Stimulated activated CD8-positive, alpha-beta memory T cell treated with anti-CD3 and anti-CD28 coated beads, Interleukin-12 subunit alpha, Interleukin-12 subunit beta, amount 100 ng/mL, for 1 hour (primary cell): ENCODE data around the gene PALD1.
"Not testable (repeated sequence)": the region's sequence is repeated elsewhere in the genome, so short reads cannot be mapped to it uniquely, and the experiment has no call there.

Experiments
- DNase-seq: peaks from one replicate; pipeline ENCODE4 v3.0.0-alpha.2; 2020; ENCODE audit warnings: low read depth

The PALD1 gene

GRCh38 chr10:70481831-70482530 lies 3.4 kb downstream of the PALD1 start:
- no peak for DNase-seq

GRCh38 chr10:70482982-70483760 lies 4.6 kb downstream of the PALD1 start:
- no peak for DNase-seq

- not testable (repeated sequence) for DNase-seq
Measured at GRCh38 chr10:70483872-70484271, 5.3 kb downstream of the PALD1 start.

DNA sequence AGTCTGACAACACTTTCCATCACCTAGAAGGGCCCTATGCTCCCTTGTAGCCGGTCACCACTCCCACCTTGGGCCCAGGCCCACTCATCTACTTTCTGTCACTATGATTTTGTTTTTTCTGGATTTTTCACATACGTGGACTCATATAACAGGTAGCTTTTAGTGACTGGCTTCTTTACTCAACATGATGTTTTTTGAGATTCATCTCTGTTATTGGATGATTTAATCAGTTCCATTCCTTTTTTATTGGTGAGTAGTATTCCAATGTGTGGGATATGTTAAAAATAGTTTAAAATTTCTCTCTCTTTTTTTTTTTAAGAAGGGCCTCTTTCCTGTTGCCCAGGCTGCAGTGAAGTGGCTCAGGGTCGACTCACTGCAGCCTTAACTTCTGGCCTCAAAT lies 9.3 kb downstream of the PALD1 start:
- no peak for DNase-seq

GRCh38 chr10:70490142-70490541 lies 11.6 kb downstream of the PALD1 start:
- no peak for DNase-seq

- no peak for DNase-seq
Measured at GRCh38 chr10:70491614-70492013, 13.0 kb downstream of the PALD1 start.

DNA sequence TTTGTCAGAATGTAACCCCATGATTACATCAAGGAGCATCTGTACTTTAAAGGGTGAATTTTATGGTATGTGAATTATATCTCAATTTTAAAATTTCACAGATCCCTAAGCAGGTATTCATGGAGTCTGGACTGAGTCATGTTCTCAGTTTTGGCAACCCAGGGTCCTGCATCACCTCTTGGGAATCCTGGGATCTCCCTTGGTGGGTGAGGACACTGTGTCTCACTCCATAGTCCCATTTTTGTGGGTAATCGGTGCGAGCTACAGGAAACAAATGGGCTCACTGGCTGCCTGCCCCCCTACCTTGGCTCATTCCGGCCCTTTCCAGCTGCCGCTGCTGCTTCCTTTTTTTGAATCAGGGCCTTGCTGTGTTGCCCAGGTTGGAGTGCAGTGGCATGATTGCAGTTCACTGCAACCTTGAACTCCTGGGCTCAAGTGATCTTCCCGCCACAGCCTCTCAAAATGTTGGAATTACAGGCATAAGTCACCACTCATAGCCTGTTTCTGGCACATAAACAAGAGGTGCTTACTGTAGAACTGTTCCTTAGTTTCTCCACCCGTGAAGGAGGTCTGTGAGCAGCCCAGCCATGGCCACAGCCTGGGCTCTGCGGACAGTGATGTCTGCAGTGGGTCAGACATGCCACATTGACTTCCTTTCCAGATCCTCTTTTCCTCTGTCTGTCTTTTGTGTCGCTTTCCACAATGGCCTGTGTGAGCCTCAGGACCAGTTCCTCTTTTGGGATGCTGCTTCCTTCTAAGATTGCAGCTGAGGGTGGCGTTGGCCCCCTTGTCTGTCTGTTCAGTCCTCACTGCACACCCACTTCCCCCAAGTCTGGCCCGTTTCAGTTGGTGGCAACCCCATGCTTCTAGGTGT lies 14.5 kb downstream of the PALD1 start:
- no peak for DNase-seq

- DNase-seq: no peak
Measured at GRCh38 chr10:70493660-70494234, 15.2 kb downstream of the PALD1 start.

- DNase-seq: no peak
Measured at GRCh38 chr10:70494536-70494935, 16.0 kb downstream of the PALD1 start.

- no peak for DNase-seq
Measured at GRCh38 chr10:70494966-70495365, 16.4 kb downstream of the PALD1 start.

DNA sequence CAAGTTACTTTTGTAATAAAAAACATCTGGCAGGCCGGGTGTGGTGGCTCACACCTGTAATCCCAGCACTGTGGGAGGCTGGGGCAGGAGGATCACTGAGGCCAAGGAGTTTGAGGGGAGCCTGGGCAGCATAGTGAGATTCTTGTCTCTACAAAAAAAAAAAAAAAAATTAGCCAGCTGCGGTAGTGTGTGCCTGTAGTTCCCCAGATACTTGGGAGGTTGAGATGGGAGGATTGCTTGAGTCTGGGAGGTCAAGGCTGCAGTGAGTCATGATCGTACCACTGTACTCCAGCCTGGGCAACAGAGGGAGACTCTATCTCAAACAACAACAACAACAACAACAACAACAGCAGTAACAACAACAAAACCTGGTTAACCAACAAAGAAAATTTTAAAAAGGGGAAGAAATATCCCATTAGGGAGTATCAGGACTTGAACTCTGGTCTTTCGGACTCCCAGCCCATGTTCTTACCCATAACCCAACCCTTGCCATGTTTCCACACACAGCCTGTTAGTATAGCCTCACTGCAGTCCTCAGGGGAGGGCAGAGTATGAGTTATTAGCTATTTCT lies 17.2 kb downstream of the PALD1 start:
- DNase-seq: no peak

DNA sequence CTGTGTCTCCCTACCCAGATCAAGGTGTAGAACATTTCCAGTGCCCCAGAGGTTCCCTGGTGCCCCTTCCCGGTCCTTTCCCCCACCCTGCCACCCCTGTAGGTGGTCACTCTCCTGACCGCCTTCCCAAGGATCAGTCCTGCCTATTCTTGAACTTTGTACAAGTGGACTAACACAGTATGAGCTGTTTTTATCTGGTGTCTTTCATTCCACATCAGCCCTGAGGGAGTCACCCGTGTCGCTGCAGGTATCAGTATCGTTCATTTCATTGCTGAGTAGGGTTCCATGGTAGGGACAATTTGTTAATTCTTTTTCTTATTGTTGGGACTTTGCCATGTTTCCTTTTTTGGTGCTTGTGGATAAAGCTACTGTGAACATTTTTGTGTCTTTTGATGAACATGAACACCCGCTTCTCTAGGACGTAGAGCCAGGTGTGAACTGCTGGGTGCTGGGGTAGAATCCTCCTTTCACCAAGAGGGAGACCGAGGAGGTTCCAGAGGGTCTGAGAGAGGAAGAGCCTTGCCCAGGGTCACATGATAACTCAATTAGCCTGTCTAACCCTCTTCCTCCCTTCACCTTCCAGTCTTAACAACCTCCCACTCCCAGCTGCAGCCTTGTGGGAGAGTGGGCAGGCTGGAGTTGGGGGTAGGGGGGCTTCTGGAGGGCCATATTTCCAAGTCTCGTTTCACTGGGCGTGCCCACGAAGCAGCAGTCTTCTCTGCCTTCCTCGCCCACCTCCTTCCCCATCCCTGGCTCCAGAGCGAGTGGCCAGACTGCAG lies 18.0 kb downstream of the PALD1 start:
- DNase-seq: no peak

DNA sequence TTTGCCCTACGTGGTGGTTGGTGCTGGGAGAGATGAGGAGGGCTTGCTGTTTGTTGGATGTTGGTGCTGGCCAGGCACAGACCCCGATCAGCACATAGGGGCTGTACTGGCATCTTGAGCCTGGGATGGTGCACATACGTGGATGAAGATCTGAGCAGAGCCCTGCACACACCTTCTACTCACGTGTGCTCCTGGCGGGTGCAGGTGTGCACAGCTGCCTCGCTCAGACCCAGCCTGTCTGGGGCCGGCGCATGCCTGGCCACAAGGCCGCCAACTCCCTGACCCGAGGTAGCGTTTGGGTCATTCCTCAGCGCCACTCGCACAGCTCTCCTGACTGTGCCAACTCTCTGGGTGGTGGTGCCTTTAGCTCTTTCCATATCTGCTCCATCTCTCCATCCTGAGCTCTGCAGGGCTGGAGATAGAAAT lies 18.6 kb downstream of the PALD1 start:
- DNase-seq: no peak

DNA sequence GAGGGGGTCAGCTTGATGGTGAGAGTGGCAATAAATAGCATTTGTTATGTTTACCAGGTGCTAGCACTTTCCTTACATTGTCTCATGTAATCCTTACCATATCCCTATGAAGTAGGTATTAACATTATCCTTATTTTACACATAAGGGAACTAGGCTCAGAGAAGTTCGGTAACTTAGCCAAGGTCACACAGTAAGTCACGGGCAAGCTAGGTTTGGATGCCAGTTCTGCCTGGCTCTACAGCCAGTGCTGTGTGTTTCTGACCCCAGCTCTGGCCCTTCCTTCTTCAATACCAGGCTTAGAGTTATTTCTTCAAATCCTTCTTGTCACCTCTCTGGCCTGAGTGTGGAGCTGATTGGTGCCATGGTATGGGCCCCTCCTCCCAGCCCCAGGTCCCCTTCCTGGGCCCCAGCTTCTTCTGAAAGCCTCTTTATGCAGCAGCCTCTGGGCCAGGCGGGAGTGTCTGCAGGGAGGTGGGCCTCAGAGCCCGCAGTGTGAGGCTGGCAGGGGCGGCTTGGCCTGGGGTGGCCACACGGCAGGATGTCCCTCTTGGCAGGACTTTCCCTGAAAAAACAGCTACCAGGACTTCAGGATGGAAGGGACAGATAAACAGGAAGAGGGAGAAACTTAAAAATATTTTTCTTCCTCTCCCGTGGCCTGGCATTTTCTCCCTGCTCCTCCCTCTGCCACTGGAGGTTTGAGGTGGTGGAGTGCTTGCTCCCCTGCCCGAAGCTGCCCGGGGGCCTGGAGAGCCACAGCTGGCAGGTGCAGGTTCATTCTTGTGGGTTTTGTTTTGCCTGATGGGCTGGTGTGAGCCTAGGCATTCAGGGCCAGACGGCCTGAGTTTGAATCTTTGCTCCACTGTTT lies 20.6 kb downstream of the PALD1 start:
- no peak for DNase-seq

GRCh38 chr10:70499836-70500167 lies 21.2 kb downstream of the PALD1 start:
- no peak for DNase-seq

DNA sequence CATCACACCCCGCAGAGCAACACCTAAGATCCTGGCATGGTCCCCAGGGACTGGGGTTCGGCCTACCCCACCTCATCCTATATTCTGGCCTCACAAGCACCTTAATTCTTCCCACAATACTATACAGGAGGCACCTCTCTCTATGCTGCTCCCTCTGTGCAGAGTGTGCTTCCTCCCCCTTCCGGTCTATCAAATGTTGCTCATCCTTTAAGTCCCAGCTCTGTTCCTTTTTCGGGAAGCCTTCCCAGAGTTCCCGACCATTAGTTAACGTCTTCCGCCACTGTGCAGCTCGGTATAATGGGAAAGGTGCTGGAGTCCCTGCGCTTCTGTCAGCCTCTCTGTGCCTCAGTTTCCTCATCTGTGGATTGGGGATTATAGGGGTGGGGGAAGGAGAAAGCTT lies 21.8 kb downstream of the PALD1 start:
- DNase-seq: no peak

DNA sequence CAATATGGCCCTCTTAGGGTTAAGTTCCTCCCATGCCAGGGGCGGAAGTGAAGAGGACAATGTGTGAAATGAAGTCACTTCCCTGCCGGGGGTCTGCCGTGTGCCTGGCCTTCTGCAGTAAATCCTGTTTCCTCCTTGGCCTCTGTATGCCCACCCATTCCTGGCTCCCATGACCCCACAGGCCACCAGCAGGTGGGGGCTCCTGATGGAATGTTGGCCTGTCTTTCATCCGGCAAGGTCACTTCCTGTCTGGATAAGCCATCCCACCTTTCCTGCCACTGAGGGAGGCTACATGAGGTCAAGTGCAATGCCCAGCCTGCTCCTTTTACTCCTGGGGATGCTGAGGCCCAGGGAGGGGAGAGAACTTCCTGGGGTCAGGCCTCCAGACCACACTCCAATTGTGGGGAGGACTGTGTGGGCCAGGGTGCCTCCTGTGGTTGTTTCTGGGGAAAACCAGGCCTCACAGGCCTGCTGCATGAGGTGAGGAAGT lies 22.3 kb downstream of the PALD1 start:
- DNase-seq: no peak

DNA sequence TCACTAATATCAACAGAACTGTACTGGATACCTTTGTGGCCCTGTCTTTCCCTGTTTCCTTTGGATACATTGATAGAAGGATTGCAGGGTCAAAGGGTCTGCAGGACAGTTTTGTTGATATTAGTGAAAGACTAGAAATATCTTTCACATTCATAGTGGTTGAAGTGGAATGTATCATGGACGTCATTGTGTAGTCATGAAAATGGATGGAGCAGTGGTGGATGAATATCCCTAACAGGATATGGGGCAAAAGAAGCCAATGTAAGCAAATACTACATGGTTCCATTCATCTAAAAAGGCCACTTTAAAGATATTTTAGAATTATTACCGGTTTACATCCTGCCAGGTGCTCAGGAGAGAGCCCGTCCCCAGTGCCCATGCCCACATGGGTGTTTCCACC lies 23.8 kb downstream of the PALD1 start:
- no peak for DNase-seq

- no peak for DNase-seq
Measured at GRCh38 chr10:70503776-70504175, 25.2 kb downstream of the PALD1 start.
